OCI-M1 (cell line): ENCODE data around the gene MSRB3.
A peak's percentile ranks its signal among the peaks of the same experiment; 100 is the strongest.

ENCODE experiments used
- DNase-seq: peaks from one replicate; lab custom pipeline; 2025; lab: John Stamatoyannopoulos, UW

The MSRB3 gene

DNA sequence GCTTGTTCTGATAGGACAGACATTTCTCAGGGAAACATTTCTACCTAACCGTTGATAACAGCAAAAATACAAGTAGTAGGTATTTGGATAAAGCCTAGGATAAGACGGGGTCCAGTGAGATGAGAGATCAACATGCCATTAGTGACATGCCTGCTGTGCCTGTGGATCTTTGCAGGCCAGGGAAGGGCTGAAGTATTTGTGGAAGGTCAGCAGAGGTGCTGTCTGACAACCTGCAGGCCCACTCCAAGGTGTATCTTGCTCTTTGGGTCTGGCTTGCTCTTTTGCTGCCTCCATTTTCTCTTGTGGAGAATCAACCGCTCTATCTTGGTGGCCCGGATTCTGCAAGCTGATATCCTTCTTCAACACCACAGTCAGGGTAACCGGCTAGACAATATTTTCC is 46.7 kb downstream of the MSRB3 start:
- no peak for DNase-seq

DNA sequence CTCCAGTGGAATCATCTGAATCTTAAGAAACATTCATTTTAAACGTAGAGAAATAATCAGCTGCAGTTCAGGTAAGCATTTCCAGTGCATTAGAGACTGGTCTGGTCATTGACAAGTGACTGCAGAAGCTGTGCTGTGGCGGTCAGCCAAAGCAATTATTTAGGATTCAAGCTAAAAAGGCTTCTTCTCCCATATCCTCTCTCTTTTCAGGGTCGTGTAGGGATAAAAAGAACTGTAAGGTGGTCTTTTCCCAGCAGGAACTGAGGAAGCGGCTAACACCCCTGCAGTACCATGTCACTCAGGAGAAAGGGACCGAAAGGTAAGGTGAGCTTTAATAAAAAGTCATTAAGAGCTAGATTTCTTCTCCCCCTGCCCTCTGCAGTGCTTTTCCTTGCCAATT is 48.1 kb downstream of the MSRB3 start:
- no peak for DNase-seq

DNA sequence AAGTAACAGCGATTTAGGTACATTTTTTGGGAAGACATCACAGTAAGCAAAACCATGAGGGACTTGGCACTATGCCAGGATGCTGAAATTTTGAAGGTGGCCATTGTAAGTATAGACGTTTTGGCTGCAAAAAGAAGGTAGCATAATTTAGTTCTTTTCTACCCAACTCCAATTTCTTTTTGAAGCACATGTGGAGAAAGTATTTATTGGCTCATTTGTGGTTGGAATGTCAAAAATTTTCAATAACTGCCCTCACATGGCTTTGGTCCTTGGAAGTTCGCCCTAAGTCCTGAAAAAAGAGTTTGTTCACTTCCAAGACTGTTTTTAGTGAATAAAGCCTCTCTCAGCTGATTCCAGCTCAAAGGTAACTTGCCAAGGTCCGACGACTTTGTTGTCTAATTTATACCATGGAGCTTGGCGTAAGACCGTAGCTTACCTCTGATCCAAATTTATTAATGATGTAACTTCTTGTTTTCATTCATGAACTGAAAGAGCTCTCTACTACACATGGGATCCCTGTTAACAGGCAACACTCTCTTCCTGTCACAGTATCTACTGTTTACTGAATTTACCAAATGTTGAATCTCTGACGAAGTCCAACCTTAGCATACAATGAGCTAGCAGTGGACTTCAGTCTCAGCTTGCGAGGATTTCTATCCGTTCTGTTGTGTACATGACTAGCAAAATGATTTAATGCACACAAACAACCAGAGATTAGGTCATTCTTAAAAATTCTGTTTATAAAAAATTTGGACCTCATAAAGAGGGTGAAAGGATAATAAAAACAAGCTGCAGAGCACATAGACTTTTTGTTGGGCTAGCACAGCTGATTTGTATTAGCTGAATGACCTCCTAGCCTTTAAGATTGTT is 49.0 kb downstream of the MSRB3 start:
- no peak for DNase-seq

DNA sequence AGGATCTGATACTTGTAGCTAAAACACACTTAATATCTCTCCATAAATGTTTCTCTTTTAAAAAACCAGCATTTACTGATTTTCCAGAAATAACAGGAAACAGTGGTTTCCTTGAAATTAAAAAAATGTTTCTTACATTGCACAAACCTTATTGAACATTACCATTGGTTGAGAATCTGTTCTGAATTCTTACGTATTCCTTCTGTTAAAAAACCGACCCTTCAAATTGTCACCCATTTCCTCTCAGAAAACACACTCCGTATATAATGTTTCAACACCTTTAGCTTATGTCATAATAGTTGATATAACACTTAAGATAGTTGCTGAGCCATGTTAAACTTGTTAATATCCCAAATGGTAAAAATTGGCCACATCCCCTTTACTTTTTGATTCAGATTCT is 51.2 kb downstream of the MSRB3 start:
- no peak for DNase-seq

DNA sequence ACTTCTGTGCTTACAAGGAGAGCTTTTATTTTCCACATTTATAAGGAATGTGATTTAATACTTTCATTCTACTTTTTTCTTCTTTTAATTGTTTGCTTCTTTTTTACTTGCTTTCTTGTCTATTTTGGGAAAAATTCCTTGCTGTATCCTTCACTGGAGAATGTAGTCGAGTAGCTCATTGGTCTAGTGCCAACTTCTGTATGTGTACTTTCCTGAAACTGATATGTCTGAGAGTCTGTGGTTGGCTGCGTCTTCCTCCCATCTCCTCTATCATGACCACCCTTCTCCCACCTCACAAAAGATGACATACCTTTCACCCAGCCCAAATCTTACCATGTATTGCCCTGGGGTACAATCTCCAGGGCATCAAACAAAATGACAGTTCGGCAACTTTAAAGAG is 51.8 kb downstream of the MSRB3 start:
- DNase-seq: no peak

DNA sequence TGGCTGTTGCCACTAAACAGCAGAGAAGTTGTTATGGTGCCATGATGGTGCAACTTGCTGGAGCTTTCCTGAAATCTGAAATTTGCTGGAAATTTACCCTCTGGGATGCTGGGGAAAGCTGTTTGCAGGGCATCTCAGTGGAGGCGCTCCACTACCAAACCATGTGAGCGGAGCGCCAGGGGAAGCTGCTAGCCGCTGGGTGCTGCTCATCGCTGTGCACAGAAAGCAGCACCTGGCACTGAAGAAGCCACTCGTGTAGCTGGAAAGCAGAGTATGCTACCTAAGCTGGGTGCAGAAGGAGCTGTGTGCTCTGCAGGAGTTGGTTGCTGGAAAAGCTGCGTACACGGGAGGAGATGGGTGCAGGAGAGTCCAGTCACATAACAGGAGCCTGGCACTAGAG is 53.0 kb downstream of the MSRB3 start:
- no peak for DNase-seq

DNA sequence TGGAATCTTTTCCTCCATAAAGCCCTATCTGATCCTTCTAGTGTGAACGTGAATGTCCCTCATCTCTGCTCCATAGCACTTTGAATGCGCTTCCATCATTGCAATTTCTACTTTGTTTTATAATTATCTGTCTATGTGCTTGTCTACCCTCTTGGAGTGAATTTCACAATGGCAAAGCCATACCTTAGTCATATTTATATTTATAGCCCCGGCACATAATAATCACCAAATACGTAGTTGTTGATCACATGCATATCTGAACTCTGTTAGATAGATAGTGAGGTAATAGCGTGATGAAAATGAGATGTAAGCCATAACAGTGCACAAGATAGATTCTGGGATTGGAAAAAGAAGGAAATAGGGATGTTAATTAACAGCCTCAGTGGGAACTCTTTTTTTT is 55.2 kb downstream of the MSRB3 start:
- no peak for DNase-seq

DNA sequence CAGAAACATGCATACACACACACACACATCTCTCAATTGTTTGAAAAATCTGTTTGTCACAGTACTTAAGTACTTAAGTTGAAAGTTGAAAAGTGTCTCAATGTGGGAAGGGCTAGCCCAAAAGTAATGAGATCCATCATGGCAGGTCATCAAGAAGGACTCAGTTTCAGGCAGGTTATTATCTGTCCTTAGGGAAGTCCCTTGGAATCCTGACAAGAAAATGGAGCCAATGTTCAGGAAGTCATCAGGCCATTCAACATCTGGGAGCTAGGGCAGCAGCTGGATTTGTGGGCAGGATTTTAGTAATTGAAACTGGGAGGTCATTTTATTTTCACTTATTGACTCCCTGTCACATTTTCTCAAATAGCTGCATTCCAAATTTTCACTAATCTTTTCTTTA is 56.0 kb downstream of the MSRB3 start:
- no peak for DNase-seq

DNA sequence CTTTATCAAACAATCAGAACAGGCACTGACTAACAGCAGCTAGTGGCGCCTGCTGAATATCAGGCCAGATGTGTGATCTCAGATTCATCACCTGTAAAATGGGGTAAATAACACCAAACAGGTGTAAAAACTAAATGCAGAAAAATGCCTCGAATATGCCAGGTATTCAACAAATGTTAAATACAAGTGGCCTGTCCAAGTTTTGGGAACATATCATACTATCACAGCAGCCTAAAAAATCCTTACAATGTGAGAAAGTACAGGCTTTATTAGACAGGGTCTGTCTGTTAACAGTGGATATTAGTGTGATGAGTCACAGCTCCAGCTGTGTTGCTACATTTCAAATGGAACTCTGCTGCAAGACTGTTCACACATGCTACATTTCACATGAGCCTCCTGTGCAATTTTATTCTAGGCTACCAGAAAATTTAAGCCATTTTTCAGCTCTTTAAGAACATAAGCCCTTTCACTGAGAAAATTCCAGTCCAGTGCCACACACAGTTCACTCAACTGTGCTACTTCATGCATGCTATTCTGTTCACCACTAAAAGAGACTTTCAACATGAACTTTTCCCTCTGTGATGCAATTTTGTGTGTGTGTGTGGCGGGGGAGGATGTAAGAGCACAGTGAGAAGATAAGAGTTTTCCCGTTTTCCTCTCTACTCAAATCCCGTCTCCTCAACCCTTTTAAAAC is 56.7 kb downstream of the MSRB3 start:
- peak; percentile 8 for DNase-seq

DNA sequence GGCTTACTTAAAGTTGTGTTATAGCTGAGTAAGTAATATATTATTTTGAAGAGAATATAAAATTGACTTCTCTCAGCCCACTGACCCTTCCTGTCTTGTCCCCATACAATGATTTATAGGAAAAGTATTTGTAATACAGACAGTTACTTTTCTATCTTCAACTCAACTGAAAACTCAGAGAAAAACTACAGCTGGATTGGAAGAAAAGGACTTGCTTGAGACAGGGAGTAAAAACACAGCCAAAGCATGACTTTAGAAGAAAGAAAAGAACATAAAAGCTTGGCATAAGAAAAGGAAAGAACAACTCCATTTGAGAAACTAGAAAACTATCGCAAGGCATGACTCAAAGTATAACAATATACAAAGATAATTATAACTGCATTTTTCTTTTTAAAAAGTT is 57.5 kb downstream of the MSRB3 start:
- DNase-seq: no peak

DNA sequence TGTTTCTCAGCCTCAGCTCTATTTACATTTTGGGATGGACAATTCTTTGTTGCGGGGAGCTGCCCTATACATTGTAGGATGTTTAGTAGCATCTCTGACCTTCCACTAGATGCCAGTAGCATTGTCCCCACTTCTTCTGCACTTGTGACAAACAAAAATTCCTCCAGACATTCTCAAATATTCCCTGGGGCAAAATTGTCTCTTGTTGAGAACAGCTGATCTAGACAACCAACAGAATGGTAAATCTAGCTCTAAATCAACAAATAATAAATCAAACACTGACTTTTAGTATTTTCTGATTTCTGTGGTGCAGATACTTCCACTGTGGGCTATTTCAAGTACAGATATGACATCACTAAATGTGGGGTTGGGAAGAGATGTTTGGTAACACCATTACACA is 60.7 kb downstream of the MSRB3 start:
- DNase-seq: no peak

DNA sequence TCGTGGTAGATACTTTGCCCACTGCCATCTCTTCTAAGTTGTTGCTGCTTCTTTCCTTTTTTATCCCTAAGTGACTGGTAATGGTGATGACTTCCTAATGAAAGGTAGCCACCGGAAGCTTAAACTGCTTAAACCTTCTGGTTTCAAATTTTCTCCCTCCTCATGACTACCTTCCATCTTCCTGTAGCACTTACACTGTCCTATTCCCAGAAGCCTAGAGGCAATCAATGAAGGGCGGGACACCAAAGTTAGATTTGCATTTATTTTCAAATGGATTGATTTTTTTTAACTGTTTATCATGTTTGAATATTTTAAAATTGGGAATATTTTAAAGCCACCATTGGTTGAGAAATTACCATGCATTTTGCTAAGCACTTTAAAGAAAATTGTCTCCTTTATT is 64.7 kb downstream of the MSRB3 start:
- no peak for DNase-seq

DNA sequence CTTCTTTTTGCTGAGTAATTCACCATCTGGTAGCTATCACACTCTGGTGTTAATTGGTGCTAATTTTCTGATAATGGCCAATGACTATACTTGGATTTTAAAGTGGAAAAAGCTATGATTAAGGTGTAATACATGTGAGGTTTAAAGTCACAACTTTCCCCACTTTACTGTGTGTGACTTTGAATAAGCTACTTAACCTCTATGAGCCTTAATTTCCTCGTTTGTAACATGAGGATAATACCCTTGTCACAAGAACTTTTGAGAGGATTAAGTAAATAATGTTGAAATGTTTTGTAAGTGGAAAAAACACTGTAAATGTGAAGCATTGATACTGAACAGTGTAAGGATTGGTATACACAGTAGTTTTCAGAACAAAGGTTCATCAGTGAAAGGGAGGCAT is 65.3 kb downstream of the MSRB3 start:
- DNase-seq: no peak

DNA sequence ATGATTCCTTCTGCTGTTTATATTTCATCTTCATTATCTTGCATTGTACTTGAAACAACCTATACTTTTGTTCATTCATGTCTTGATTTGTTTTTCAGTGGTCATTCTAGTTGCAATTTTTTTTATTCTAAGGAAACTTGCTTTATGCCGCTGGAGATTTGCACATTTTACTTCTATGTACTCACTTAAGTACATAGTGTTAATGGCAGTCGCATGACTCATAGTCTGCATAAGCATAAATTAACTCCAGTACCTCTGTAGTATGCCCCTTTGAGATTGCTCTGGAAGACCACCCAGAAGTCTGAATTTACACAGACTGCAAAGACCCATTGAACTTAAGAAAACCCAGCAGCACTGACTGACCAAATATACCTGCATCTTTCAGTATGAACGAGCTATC is 77.0 kb downstream of the MSRB3 start:
- no peak for DNase-seq

DNA sequence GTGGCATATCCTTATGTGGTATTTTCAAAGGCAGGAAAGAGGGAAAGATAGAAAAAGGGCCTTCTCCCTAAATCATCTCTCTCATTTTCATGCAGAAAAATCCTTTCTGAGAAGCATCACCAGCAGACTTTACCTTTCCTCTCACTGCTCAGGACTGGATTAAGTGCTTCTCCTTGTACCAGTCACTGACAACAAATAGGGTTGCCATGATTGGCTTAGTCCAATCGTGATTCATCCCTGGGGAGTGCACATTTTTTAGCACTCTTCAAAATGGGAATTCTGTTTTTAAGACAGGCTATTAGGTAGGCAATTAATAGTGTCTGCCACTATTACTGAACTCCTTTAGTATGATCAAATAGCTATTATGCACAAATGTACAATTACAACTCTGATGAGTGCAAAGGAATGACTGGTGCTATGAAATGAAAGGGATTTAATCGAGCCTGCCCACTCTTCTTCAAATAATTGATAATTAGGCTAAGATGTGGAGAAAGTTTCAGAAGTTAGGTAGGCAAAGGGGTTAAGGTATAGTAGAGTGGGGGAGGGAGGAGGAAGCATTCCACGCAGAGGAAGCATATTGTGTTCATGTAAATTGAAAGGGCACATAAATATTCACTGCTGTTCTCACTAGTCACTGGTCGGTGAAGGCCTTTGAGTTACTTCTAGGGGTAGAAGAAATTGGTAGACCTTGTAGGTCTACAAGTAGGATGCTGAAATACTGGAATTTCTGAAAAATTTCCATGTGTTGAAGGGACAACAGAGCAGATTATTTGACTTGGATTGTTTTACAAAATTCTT is 84.0 kb downstream of the MSRB3 start:
- no peak for DNase-seq

DNA sequence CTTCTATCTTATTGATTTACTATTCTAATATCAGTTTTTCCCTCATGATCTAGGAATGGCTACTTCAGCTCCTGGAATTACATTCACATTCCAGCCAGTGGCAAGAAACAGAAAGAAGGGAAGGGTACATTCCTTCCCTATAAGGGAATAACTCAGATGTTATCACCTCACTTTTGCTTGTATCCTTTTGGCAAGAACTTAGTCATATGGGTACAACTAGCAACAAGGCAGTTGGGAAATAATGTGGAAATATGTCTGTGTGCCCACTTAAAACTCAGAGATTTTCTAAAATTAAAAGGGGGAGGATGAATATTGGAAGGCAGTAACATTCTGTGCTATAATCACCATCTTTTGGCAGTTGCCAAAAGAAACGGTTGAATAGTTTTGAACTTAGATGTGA is 85.6 kb downstream of the MSRB3 start:
- no peak for DNase-seq

DNA sequence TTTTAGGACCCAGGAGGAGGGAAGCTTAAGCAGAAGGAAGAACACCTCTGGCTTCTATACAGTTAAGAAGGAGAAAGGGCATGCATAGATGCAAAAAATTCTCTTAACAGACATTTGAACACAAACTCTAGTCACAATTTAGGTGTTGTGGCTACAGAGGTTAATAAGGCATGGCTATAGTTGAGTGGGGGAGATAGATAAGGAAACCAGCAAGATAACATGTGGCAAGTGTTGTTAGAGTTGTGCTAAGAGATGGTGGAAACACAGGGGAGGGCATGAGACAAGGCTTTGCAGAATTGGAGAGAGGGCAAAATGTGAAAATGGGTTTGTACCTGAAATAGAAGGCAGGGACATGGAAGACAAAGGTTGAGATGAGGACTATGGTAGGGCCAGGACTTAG is 88.9 kb downstream of the MSRB3 start:
- peak; percentile 12 for DNase-seq

DNA sequence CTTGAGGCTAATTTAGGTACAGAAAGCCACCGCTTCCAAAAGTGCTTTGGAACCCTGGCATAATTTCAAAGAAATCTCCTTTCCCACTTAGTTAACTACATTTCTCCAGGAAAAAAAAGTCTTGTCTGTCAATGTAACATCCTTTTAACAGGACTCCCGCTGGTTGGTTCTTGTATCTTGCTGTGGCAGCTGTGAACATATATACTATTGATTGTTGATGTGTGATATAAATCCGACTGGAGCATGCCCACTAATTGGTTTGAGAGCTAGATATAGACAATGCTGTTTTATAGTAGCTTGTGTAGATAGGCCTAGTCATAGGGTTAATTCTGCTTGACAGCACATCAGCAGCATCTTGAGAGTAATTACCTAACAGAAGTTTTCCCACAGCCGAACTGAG is 89.6 kb downstream of the MSRB3 start:
- no peak for DNase-seq

DNA sequence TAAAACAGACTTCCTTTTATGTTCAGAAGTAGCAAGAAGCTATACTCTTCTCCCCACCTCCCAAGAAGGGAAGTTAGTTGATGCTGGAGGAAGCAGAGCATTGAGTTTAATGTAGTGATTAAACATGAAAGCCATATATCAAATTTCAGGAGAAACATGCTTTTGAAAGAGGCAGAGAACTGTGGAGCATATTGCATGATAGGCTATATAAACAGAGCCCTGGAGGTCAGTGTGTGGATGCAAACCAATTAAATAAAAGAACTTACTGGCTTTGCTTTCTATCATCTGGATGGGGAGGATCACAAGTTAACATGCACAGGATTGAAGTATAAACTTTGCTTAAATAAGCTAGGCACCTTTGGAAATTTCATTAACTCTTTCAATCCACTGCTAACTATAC is 94.1 kb downstream of the MSRB3 start:
- no peak for DNase-seq

DNA sequence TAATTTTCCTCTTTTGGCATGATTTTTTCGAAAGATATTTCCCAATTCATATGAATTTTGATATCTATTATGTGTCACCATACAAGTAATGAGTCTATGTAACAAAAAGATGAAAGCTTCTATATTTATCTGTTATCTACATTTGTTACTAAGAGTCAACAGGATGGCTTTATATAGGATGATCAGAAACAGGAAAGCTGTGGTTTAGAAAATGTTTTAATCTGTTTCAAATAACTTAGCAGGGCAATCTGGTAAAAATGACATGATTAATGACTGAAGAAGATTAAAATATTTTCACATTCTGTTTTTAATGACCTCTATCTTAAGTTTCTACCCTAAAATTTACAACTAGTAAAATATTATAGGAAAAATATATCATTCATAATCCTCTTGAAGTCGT is 105.8 kb downstream of the MSRB3 start:
- no peak for DNase-seq

DNA sequence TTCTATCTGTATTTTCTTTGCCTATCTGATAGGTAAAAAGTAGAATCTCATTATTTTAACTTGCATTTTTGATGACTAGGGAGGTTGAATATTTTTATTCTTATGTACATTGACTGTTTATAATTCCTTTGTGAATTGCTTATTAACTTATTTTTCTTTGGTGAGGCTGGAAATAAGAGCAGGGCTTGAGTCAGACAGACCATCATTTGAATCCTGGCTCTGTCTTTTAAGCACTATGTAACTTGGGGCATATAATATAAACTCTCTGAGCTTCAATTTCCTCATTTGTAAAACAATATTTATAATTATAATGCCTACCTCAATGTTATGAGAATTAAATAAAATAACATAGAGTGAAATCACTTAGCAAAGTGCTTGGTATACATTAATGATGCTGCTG is 108.9 kb downstream of the MSRB3 start:
- DNase-seq: no peak

DNA sequence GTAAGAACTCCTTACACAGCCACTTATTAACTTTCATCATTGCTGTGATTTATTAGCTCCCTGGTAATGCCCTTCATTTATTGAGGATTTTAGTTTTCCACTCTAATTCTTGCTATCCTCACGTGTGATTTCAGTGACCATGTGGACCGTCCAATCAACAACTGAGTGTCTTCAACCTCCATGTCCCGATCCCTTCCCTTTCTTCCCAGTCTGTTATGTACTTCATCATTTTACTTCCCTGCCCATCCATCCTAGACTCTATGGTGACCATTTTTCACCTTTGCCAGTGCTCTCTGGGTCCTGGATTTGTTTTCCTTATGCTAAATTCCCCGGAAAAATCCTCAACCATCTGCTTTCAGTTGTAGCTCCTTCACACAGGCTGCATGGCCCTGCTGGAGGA is 111.0 kb downstream of the MSRB3 start:
- DNase-seq: no peak

DNA sequence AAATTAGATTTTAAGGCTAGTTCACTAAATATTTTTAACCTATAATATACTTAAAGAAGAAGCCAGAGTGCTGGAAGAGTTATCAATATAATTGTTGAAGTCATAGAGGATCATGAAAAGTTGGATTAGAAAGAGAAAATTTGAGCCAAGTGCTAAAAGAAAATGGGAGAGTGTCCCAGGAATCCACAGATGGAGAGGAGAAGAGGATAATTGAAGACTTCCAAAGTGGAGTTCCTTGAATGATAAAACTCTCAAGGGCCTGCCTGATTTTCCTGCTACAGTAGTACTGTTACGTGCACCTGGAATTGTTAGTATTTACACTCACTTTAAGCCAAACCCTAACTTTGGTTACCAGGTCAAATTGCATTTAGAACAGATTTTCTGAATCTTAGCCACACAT is 113.2 kb downstream of the MSRB3 start:
- no peak for DNase-seq
